Measurements from ENCODE around the gene FILIP1L.
"Not testable (repeated sequence)": the region's sequence is repeated elsewhere in the genome, so short reads cannot be mapped to it uniquely, and the experiment has no call there.

FILIP1L gene

GRCh38 chr3:99856437-99857220 lies 257.7 kb downstream of the FILIP1L start:
- no peak for DNase-seq

GRCh38 chr3:99855900-99856299 lies 258.4 kb downstream of the FILIP1L start:
- DNase-seq: no peak

- no peak for DNase-seq
Measured at GRCh38 chr3:99854756-99855298, 259.5 kb downstream of the FILIP1L start.

GRCh38 chr3:99852851-99853250 lies 261.4 kb downstream of the FILIP1L start:
- no peak for DNase-seq

- DNase-seq: no peak
Measured at GRCh38 chr3:99851955-99852354, 262.3 kb downstream of the FILIP1L start.

- peak; percentile 41 for DNase-seq
Measured at GRCh38 chr3:99850608-99851007, 263.7 kb downstream of the FILIP1L start.

- no peak for DNase-seq
Measured at GRCh38 chr3:99848433-99848832, 265.9 kb downstream of the FILIP1L start.

GRCh38 chr3:99846477-99847160 lies 267.7 kb downstream of the FILIP1L start:
- peak; percentile 41 for DNase-seq

- DNase-seq: peak; percentile 29
Measured at GRCh38 chr3:99845999-99846398, 268.3 kb downstream of the FILIP1L start.

GRCh38 chr3:99845331-99845730 lies 269.0 kb downstream of the FILIP1L start:
- peak; percentile 59 for DNase-seq

GRCh38 chr3:99843590-99844258 lies 270.6 kb downstream of the FILIP1L start:
- DNase-seq: no peak

GRCh38 chr3:99842826-99843589 lies 271.3 kb downstream of the FILIP1L start:
- DNase-seq: peak; percentile 74

GRCh38 chr3:99841949-99842348 lies 272.4 kb downstream of the FILIP1L start:
- DNase-seq: not testable (repeated sequence)

GRCh38 chr3:99839613-99840012 lies 274.7 kb downstream of the FILIP1L start:
- no peak for DNase-seq

- no peak for DNase-seq
Measured at GRCh38 chr3:99838755-99839154, 275.5 kb downstream of the FILIP1L start.

GRCh38 chr3:99837715-99838114 lies 276.6 kb downstream of the FILIP1L start:
- no peak for DNase-seq

GRCh38 chr3:99836681-99837080 lies 277.6 kb downstream of the FILIP1L start:
- no peak for DNase-seq

- no peak for DNase-seq
Measured at GRCh38 chr3:99834211-99834957, 279.9 kb downstream of the FILIP1L start.

GRCh38 chr3:99833617-99834205 lies 280.6 kb downstream of the FILIP1L start:
- DNase-seq: peak; percentile 35

GRCh38 chr3:99829844-99830243 lies 284.5 kb downstream of the FILIP1L start:
- no peak for DNase-seq

GRCh38 chr3:99825004-99825640 lies 289.2 kb downstream of the FILIP1L start:
- DNase-seq: peak; percentile 76
